PC-3 (cell line): Measurements from ENCODE around the gene DCHS2. TPM values are rescaled to one million over a fixed set of nuclear protein-coding genes. Genes with fewer than 3 reads are reported as not detected.

ENCODE experiments used
- ATAC-seq: fragments of 200-7000 bp; cut with Tn5 transposase; 2 replicates; pipeline ENCODE4 v1.9.1; 2020; ENCODE audit warnings: mild to moderate bottlenecking, moderate library complexity
- BruUV-seq: library from RNA; stranded (reverse); fragments of 400-500 nt; replicated peaks from 2 replicates; lab custom pipeline; 2021; lab: Mats Ljungman, UMichigan
- CTCF ChIA-PET: fragments of 300-600 bp; sonication (Branson Sonifier 250); formaldehyde crosslinking; loops from one replicate; lab custom pipeline; 2022; ENCODE audit warnings: antibody characterized with exemption; lab: Charles Lee
- POLR2A ChIA-PET: fragments of 300-600 bp; sonication (Branson Sonifier 250); formaldehyde crosslinking; loops from one replicate; lab custom pipeline; 2022; ENCODE audit warnings: antibody characterized with exemption; ENCODE audit not compliant: unreplicated experiment; lab: Charles Lee
- DNase-seq: peaks from one replicate; pipeline ENCODE4 v3.0.0-alpha.2; 2015
- H2AFZ ChIP-seq: fragments of 300-600 bp; sonication (generic); 2 replicates; pipeline ENCODE4 v1.6.0; 2016; ENCODE audit warnings: antibody characterized with exemption, low read length
- H3F3A ChIP-seq: fragments of 300-600 bp; sonication (generic); one replicate; pipeline ENCODE4 v1.6.0; 2017; ENCODE audit warnings: antibody characterized with exemption, low read length, control low read depth, mild to moderate bottlenecking; ENCODE audit not compliant: unreplicated experiment
- H3K27ac ChIP-seq: fragments of 300-600 bp; sonication (generic); 2 replicates; pipeline ENCODE4 v1.5.1; 2016; ENCODE audit warnings: mild to moderate bottlenecking, low read length
- H3K27me3 ChIP-seq: fragments of 300-600 bp; sonication (generic); 2 replicates; pipeline ENCODE4 v1.6.1; 2016; ENCODE audit warnings: low read length, mixed read lengths
- H3K36me3 ChIP-seq: fragments of 300-600 bp; sonication (generic); 2 replicates; pipeline ENCODE4 v1.6.1; 2016; ENCODE audit warnings: low read depth, mixed run types, low read length, mixed read lengths
- H3K4me1 ChIP-seq: fragments of 300-600 bp; sonication (generic); 2 replicates; pipeline ENCODE4 v1.5.1; 2016; ENCODE audit warnings: low read length; ENCODE audit not compliant: insufficient read depth
- H3K4me2 ChIP-seq: fragments of 300-600 bp; sonication (generic); 2 replicates; pipeline ENCODE4 v1.6.0; 2016; ENCODE audit warnings: low read length
- H3K4me3 ChIP-seq: fragments of 300-600 bp; sonication (generic); 2 replicates; pipeline ENCODE4 v1.5.1; 2016; ENCODE audit warnings: mild to moderate bottlenecking, low read length, mixed read lengths
- H3K79me2 ChIP-seq: fragments of 300-600 bp; sonication (generic); 2 replicates; pipeline ENCODE4 v1.6.1; 2017; ENCODE audit warnings: low read length, mixed read lengths
- H3K9ac ChIP-seq: fragments of 300-600 bp; sonication (generic); 2 replicates; pipeline ENCODE4 v1.6.0; 2016; ENCODE audit warnings: mild to moderate bottlenecking, low read length
- H3K9me2 ChIP-seq: fragments of 300-600 bp; sonication (generic); replicated peaks from 2 replicates; pipeline ENCODE4 v1.6.1; 2016; ENCODE audit warnings: mixed run types, low read length, mixed read lengths
- H3K9me3 ChIP-seq: fragments of 300-600 bp; sonication (generic); 2 replicates; pipeline ENCODE4 v1.6.1; 2016; ENCODE audit warnings: low read length, mixed read lengths
- H4K20me1 ChIP-seq: fragments of 300-600 bp; sonication (generic); 2 replicates; pipeline ENCODE4 v1.6.1; 2016; ENCODE audit warnings: low read length, mixed read lengths
- CTCF ChIP-seq: fragments of 300-600 bp; sonication (generic); conservative IDR thresholded peaks from 2 replicates; pipeline ENCODE4 v1.5.1; 2017; ENCODE audit warnings: antibody characterized with exemption, low read depth, mild to moderate bottlenecking, low read length
- EZH2 ChIP-seq: fragments of 300-600 bp; sonication (generic); IDR thresholded peaks from one replicate; pipeline ENCODE4 v1.6.1; 2017; ENCODE audit warnings: antibody characterized with exemption, mild to moderate bottlenecking, low read length; ENCODE audit not compliant: unreplicated experiment
- EZH2phosphoT487 ChIP-seq: fragments of 300-600 bp; sonication (generic); IDR thresholded peaks from 2 replicates; pipeline ENCODE4 v1.6.1; 2018; ENCODE audit warnings: mild to moderate bottlenecking, antibody characterized with exemption, low read length, borderline replicate concordance
- intact Hi-C: fragments of 100-400 bp; cut with micrococcal nuclease; formaldehyde crosslinking; loops from 2 replicates; pipeline ENCODE4 v1.9.0; 2023
- total RNA-seq: library from RNA; depleted of rRNA; stranded (reverse); fragments of >200 nt; gene quantifications from 2 replicates; pipeline ENCODE4 v1.2.3, GENCODE V29; 2014

Gene DCHS2
- total RNA-seq, 1 experiment from 2014 or later = 0.22 TPM

- no peak for TF ChIP-seq EZH2
- TF ChIP-seq EZH2phosphoT487 = no peak
- no peak for TF ChIP-seq CTCF
- Histone ChIP-seq H3K79me2 (no peaks in the 10 kb centered on the region), H3K4me2 (no peak overlapping the region), H3K9ac (no peak overlapping the region), H2AFZ (no peak overlapping the region), H3K27me3 (no peaks in the 10 kb centered on the region; the same call in 1 of the 2 replicates), H3K4me1 (no peaks in the 10 kb centered on the region), H4K20me1 (no peaks in the 10 kb centered on the region), H3K9me3 (no peaks in the 10 kb centered on the region), H3K36me3 (no peaks in the 10 kb centered on the region), H3K9me2 (no peaks in the 10 kb centered on the region), H3K4me3 (no peak overlapping the region), H3K27ac (no peak overlapping the region), H3F3A (no peaks in the 10 kb centered on the region)
- BruUV-seq = no TSS peak
- ATAC-seq (no peak), DNase-seq (no peak)
- CTCF ChIA-PET = no interaction called here
- POLR2A ChIA-PET = no interaction called here
- intact Hi-C loops = no loop called here
Measured at GRCh38 chr4:154406018-154406795, 85.4 kb downstream of the DCHS2 start.

GRCh38 chr4:154399259-154399974 is 92.2 kb downstream of the DCHS2 start:
- peak overlapping the region; percentile 61 for H3K4me3 ChIP-seq
- no peaks in the 10 kb centered on the region for H3K36me3 ChIP-seq
- H3K27ac ChIP-seq = no peak overlapping the region
- H3K4me2 ChIP-seq = peak overlapping the region; percentile 72
- no peak overlapping the region for H3K9ac ChIP-seq
- peak; percentile 73 for ATAC-seq
- DNase-seq = peak; percentile 61
- peaks cover 23% of the 10 kb centered on the region for H3K27me3 ChIP-seq
- intact Hi-C loops = loop anchor here (1.0 kb wide), 1 partner anchor 107 kb away; no protein-coding TSS in a partner anchor
- H3K4me1 ChIP-seq = no peaks in the 10 kb centered on the region
- H4K20me1 ChIP-seq = no peaks in the 10 kb centered on the region
- no peaks in the 10 kb centered on the region for H3K79me2 ChIP-seq
- H3K9me2 ChIP-seq = no peaks in the 10 kb centered on the region
- no peaks in the 10 kb centered on the region for H3K9me3 ChIP-seq
- no TSS peak for BruUV-seq
- H3F3A ChIP-seq = no peaks in the 10 kb centered on the region
- POLR2A ChIA-PET = no interaction called here
- CTCF ChIA-PET = interaction anchor here (0.7 kb wide), 2 partner anchors 103 to 107 kb away, joined by 3 to 5 read pairs; no protein-coding TSS in a partner anchor
- TF ChIP-seq EZH2phosphoT487 (no peak), EZH2 (no peak), CTCF (peak; percentile 59)
- H2AFZ ChIP-seq = peak overlapping the region; percentile 64; the same call in 1 of the 2 replicates
